B cell (primary cell): Measurements from ENCODE around the gene GIPC1. TPM values are rescaled to one million over a fixed set of nuclear protein-coding genes. Genes with fewer than 3 reads are reported as not detected.

Experiments used
- ATAC-seq: fragments of 200-7000 bp; cut with Tn5 transposase; one replicate; pipeline ENCODE4 v1.10.0; 2021; ENCODE audit warnings: low read depth, mild to moderate bottlenecking, moderate number of reproducible peaks, moderate library complexity
- CTCF ChIA-PET: fragments of 350-600 bp; sonication (Branson Sonifier 250); formaldehyde crosslinking; loops from one replicate; lab custom pipeline; 2021; ENCODE audit warnings: antibody characterized with exemption, inconsistent platforms; lab: Charles Lee
- POLR2A ChIA-PET: fragments of 350-600 bp; sonication (Branson Sonifier 250); formaldehyde crosslinking; loops from one replicate; lab custom pipeline; 2021; ENCODE audit warnings: antibody characterized with exemption; lab: Charles Lee
- DNase-seq: peaks from one replicate; pipeline ENCODE4 v3.0.0; 2013
- H2AFZ ChIP-seq: 2 replicates; pipeline ENCODE4 v1.6.1; 2012; ENCODE audit warnings: mild to moderate bottlenecking, low read depth, low read length; ENCODE audit not compliant: insufficient read depth, poor library complexity, severe bottlenecking
- H3K27ac ChIP-seq, 2 donors: 1 replicate in 1 of 2; 2 replicates in 1 of 2; pipeline ENCODE4 v1.5.1; 2012 to 2013; ENCODE audit warnings: low read length in 2 of 2, mild to moderate bottlenecking in 2 of 2, moderate library complexity in 1 of 2
- H3K27me3 ChIP-seq, 4 experiments: fragments of 200-600 bp in 1 of 4; sonication (generic) in 1 of 4; replicated peaks in 1 of 4; 1 replicate in 2 of 4; 2 replicates in 2 of 4; pipeline versions ENCODE4 v1.6.1 to v1.7.0; 2013 to 2016; ENCODE audit warnings: low read length in 3 of 4, mild to moderate bottlenecking in 2 of 4, mixed read lengths in 1 of 4, moderate library complexity in 1 of 4; ENCODE audit not compliant: insufficient read depth in 4 of 4, control insufficient read depth in 3 of 4; ENCODE audit errors: control extremely low read depth in 1 of 4
- H3K36me3 ChIP-seq, 2 experiments: replicated peaks in 1 of 2; 1 replicate in 1 of 2; 2 replicates in 1 of 2; pipeline versions ENCODE4 v1.6.1 to v1.7.1; 2013; ENCODE audit warnings: low read length in 1 of 2; ENCODE audit not compliant: insufficient read depth in 2 of 2, control insufficient read depth in 1 of 2; ENCODE audit errors: control extremely low read depth in 1 of 2, extremely low read depth in 1 of 2
- H3K4me1 ChIP-seq, 2 donors: fragments of 200-600 bp in 1 of 2; sonication (generic) in 1 of 2; 1 replicate in 1 of 2; 2 replicates in 1 of 2; pipeline versions ENCODE4 v1.5.1 to v1.6.1; 2013 to 2017; ENCODE audit warnings: low read length in 2 of 2; ENCODE audit not compliant: control insufficient read depth in 2 of 2, insufficient read depth in 2 of 2
- H3K4me2 ChIP-seq: replicated peaks from 2 replicates; pipeline ENCODE3; 2012; ENCODE audit warnings: mild to moderate bottlenecking, low read depth, low read length; ENCODE audit not compliant: poor library complexity, severe bottlenecking
- H3K4me3 ChIP-seq, 5 experiments: fragments of 200-600 bp in 1 of 5; sonication (generic) in 1 of 5; 1 replicate in 3 of 5; 2 replicates in 2 of 5; pipeline versions ENCODE4 v1.5.1 to v1.7.0; 2011 to 2016; ENCODE audit warnings: low read length in 4 of 5, mild to moderate bottlenecking in 4 of 5, low read depth in 2 of 5, control low read depth in 1 of 5, moderate library complexity in 1 of 5; ENCODE audit not compliant: insufficient read depth in 1 of 5; ENCODE audit errors: control extremely low read depth in 1 of 5, extremely low read depth in 1 of 5
- H3K79me2 ChIP-seq: fragments of 200-600 bp; sonication (generic); one replicate; pipeline ENCODE4 v1.6.0; 2016; ENCODE audit warnings: low read length; ENCODE audit not compliant: control insufficient read depth, insufficient read depth
- H3K9ac ChIP-seq: fragments of 200-600 bp; sonication (generic); 2 replicates; pipeline ENCODE4 v1.6.1; 2017; ENCODE audit warnings: mild to moderate bottlenecking, low read length, moderate library complexity
- H3K9me3 ChIP-seq, 3 donors: one replicate each; pipeline versions ENCODE4 v1.6.1 to v1.7.1; 2013; ENCODE audit warnings: low read length in 2 of 3; ENCODE audit not compliant: control insufficient read depth in 2 of 3, insufficient read depth in 1 of 3; ENCODE audit errors: control extremely low read depth in 1 of 3
- H4K20me1 ChIP-seq: 2 replicates; pipeline ENCODE4 v1.6.0; 2012; ENCODE audit warnings: mild to moderate bottlenecking, low read length; ENCODE audit not compliant: insufficient read depth, control insufficient read depth, poor library complexity, severe bottlenecking
- H3K27ac Mint-ChIP-seq: one replicate; pipeline ENCODE4 v1.8.0; 2021; ENCODE audit warnings: mixed read lengths
- H3K27me3 Mint-ChIP-seq: one replicate; pipeline ENCODE4 v1.8.0; 2021; ENCODE audit warnings: mixed read lengths
- H3K4me1 Mint-ChIP-seq: one replicate; pipeline ENCODE4 v1.8.0; 2021; ENCODE audit warnings: mixed read lengths
- H3K4me3 Mint-ChIP-seq: one replicate; pipeline ENCODE4 v1.8.0; 2021; ENCODE audit warnings: mixed read lengths
- H3K9me3 Mint-ChIP-seq: one replicate; pipeline ENCODE4 v1.8.0; 2022; ENCODE audit warnings: mixed read lengths; ENCODE audit not compliant: insufficient read depth
- CTCF ChIP-seq: fragments of 200-600 bp; IDR thresholded peaks from one replicate; pipeline ENCODE4 v1.8.0; 2022; ENCODE audit warnings: antibody characterized with exemption, mild to moderate bottlenecking
- EZH2 ChIP-seq: IDR thresholded peaks from 2 replicates; pipeline ENCODE4 v1.6.1; 2012; ENCODE audit warnings: borderline replicate concordance, low read depth, mild to moderate bottlenecking, moderate library complexity, low read length; ENCODE audit not compliant: insufficient read depth, poor library complexity, severe bottlenecking
- WGBS: methylation state at CpG from one replicate; pipeline ENCODE4 v1.1.5; 2013; ENCODE audit warnings: missing lambda C conversion rate; ENCODE audit not compliant: insufficient coverage; 5-methylcytosine and 5-hydroxymethylcytosine counted together
- intact Hi-C: fragments of 100-400 bp; cut with micrococcal nuclease; formaldehyde crosslinking; loops from one replicate; pipeline ENCODE4 v1.10.0; 2022
- polyA plus RNA-seq: library from polyadenylated mRNA; depleted of rRNA; stranded (reverse); fragments of >200 nt; gene quantifications from 2 replicates; pipeline ENCODE4 v1.2.3, GENCODE V29; 2012
- total RNA-seq, 2 donors: library from RNA; stranded (reverse); fragments of 120-200 nt in 1 of 2; gene quantifications; 1 replicate in 1 of 2; 2 replicates in 1 of 2; pipeline versions ENCODE4 v1.2.3 to v1.2.4, GENCODE V29; 2013 to 2022

GIPC1 gene
- total and polyA plus RNA-seq, 2 donors (not counting 1 experiment from before 2014, with no cell fraction given): 11.3 to 12.0 TPM

DNA sequence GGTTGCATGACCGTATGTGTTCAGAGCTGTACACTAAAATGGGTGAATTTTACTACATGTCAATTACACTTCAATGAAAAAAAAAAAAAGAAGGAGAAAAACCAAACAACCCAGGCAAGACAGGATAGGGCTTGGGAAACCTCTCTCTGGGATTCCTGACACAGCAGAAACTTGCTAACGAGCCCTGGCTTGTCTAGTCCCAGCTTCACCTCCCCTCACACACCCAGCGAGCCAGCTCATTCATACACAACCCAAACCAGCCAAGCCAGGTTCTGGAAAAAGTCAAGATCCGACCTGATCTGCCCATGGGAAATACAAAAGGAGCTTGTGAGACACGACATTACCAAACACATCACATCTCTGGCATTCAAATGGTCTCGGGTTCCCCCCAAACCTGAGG is 29.8 kb upstream of the GIPC1 start:
- intact Hi-C loops: no loop called here
- 77% methylated on average over 3 of the region's 6 CpGs for WGBS
- POLR2A ChIA-PET: no interaction called here
- H4K20me1 ChIP-seq: no peaks in the 10 kb centered on the region
- peaks cover 32% of the 10 kb centered on the region for H3K4me1 Mint-ChIP-seq
- H3K27me3 Mint-ChIP-seq: no peaks in the 10 kb centered on the region
- H3K27me3 ChIP-seq: no peaks in the 10 kb centered on the region
- no peak overlapping the region for H3K9ac ChIP-seq
- DNase-seq (no peak), ATAC-seq (no peak)
- no peak overlapping the region for H3K4me3 ChIP-seq
- no peak overlapping the region for H3K27ac Mint-ChIP-seq
- H2AFZ ChIP-seq: no peak overlapping the region
- CTCF ChIA-PET: interaction anchor here (0.5 to 1.6 kb wide), 6 partner anchors 21 to 250 kb away, joined by 3 to 8 read pairs (median 3); no protein-coding TSS in a partner anchor
- H3K27ac ChIP-seq: no peak overlapping the region
- no peaks in the 10 kb centered on the region for H3K9me3 ChIP-seq
- no peak overlapping the region for H3K4me3 Mint-ChIP-seq
- H3K36me3 ChIP-seq: no peaks in the 10 kb centered on the region
- H3K9me3 Mint-ChIP-seq: no peaks in the 10 kb centered on the region
- no peak overlapping the region for H3K4me2 ChIP-seq
- peaks cover 35 to 40% of the 10 kb centered on the region in 2 donors for H3K4me1 ChIP-seq
- H3K79me2 ChIP-seq: peaks cover 9% of the 10 kb centered on the region
- no peak for TF ChIP-seq EZH2
- no peak for TF ChIP-seq CTCF

GRCh38 chr19:14520543-14520942 is 24.6 kb upstream of the GIPC1 start:
- peaks cover 45 to 53% of the 10 kb centered on the region in 2 donors for H3K4me1 ChIP-seq
- no peak overlapping the region for H3K27ac ChIP-seq
- DNase-seq (no peak), ATAC-seq (no peak)
- intact Hi-C loops: no loop called here
- ChIA-PET POLR2A (no interaction called here), CTCF (interaction anchor here (2.4 kb wide), 1 partner anchor 36 kb away, joined by 7 read pairs; no protein-coding TSS in a partner anchor)
- no peaks in the 10 kb centered on the region for H3K9me3 Mint-ChIP-seq
- no peak overlapping the region for H3K9ac ChIP-seq
- no peaks in the 10 kb centered on the region for H3K27me3 ChIP-seq
- no peaks in the 10 kb centered on the region for H3K9me3 ChIP-seq
- no peak overlapping the region for H2AFZ ChIP-seq
- WGBS: 92% methylated on average over 2 of the region's 4 CpGs
- H3K4me1 Mint-ChIP-seq: peaks cover 47% of the 10 kb centered on the region
- H4K20me1 ChIP-seq: peaks cover 25% of the 10 kb centered on the region
- H3K27me3 Mint-ChIP-seq: no peaks in the 10 kb centered on the region
- TF ChIP-seq CTCF (no peak), EZH2 (no peak)
- peaks cover 0 to 7% of the 10 kb centered on the region in 2 experiments for H3K36me3 ChIP-seq
- H3K4me3 ChIP-seq: no peak overlapping the region
- no peak overlapping the region for H3K27ac Mint-ChIP-seq
- no peak overlapping the region for H3K4me2 ChIP-seq
- H3K79me2 ChIP-seq: peaks cover 21% of the 10 kb centered on the region
- H3K4me3 Mint-ChIP-seq: no peak overlapping the region
